ENCODE results near the gene HRCT1. TPM values are rescaled to one million over a fixed set of nuclear protein-coding genes. Genes with fewer than 3 reads are reported as not detected.
"Not testable (repeated sequence)": the region's sequence is repeated elsewhere in the genome, so short reads cannot be mapped to it uniquely, and the experiment has no call there.

The HRCT1 gene
- total RNA-seq, 1 donor from 2014 or later = 13.7 TPM

GRCh38 chr9:35917261-35917660 lies 11.3 kb downstream of the HRCT1 start:
- no peak for DNase-seq (ENCODE audit: low spot score)

- no peak for DNase-seq (ENCODE audit: low spot score)
Measured at GRCh38 chr9:35918780-35919179, 12.8 kb downstream of the HRCT1 start.

GRCh38 chr9:35919212-35920008 lies 13.4 kb downstream of the HRCT1 start:
- DNase-seq (ENCODE audit: low spot score) = no peak

GRCh38 chr9:35920051-35920620 lies 14.1 kb downstream of the HRCT1 start:
- no peak for DNase-seq (ENCODE audit: low spot score)

GRCh38 chr9:35923598-35923926 lies 17.6 kb downstream of the HRCT1 start:
- DNase-seq (ENCODE audit: low spot score) = no peak

- peak; percentile 56 for DNase-seq (ENCODE audit: low spot score)
Measured at GRCh38 chr9:35923927-35924763, 18.1 kb downstream of the HRCT1 start.

GRCh38 chr9:35928591-35929452 lies 22.8 kb downstream of the HRCT1 start:
- DNase-seq (ENCODE audit: low spot score) = no peak

GRCh38 chr9:35929453-35929718 lies 23.4 kb downstream of the HRCT1 start:
- no peak for DNase-seq (ENCODE audit: low spot score)

GRCh38 chr9:35930521-35930920 lies 24.5 kb downstream of the HRCT1 start:
- DNase-seq (ENCODE audit: low spot score) = no peak

- no peak for DNase-seq (ENCODE audit: low spot score)
Measured at GRCh38 chr9:35930989-35931388, 25.0 kb downstream of the HRCT1 start.

- DNase-seq (ENCODE audit: low spot score) = no peak
Measured at GRCh38 chr9:35932735-35933134, 26.7 kb downstream of the HRCT1 start.

GRCh38 chr9:35933550-35934067 lies 27.6 kb downstream of the HRCT1 start:
- no peak for DNase-seq (ENCODE audit: low spot score)

- DNase-seq (ENCODE audit: low spot score) = not testable (repeated sequence)
Measured at GRCh38 chr9:35934069-35934468, 28.1 kb downstream of the HRCT1 start.

GRCh38 chr9:35935261-35935660 lies 29.3 kb downstream of the HRCT1 start:
- DNase-seq (ENCODE audit: low spot score) = no peak

- DNase-seq (ENCODE audit: low spot score) = peak; percentile 37
Measured at GRCh38 chr9:35935755-35936509, 29.9 kb downstream of the HRCT1 start.

- no peak for DNase-seq (ENCODE audit: low spot score)
Measured at GRCh38 chr9:35937227-35937626, 31.2 kb downstream of the HRCT1 start.

- DNase-seq (ENCODE audit: low spot score) = no peak
Measured at GRCh38 chr9:35938474-35939356, 32.7 kb downstream of the HRCT1 start.

GRCh38 chr9:35939679-35940250 lies 33.8 kb downstream of the HRCT1 start:
- DNase-seq (ENCODE audit: low spot score) = no peak
